HG02981 (cell line): ENCODE data around the gene COL20A1.
"Not testable (repeated sequence)": the region's sequence is repeated elsewhere in the genome, so short reads cannot be mapped to it uniquely, and the experiment has no call there.

ENCODE experiments used
- ATAC-seq: cut with Tn5 transposase; IDR thresholded peaks from one replicate; pipeline ENCODE4 v1.9.1; 2021; ENCODE audit warnings: mild to moderate bottlenecking, moderate library complexity; ENCODE audit not compliant: unreplicated experiment

Gene COL20A1

GRCh38 chr20:63292904-63293303 is at the start of gene COL20A1:
COL20A1 (plus strand) TSS chr20:63293186; CDS start chr20:63295108, 1,922 bp downstream.
- no peak for ATAC-seq

GRCh38 chr20:63243604-63244247 is 49.3 kb upstream of the COL20A1 start:
- ATAC-seq, result no peak

- ATAC-seq, result no peak
Observed at GRCh38 chr20:63244468-63244867, 48.5 kb upstream of the COL20A1 start.

GRCh38 chr20:63246490-63247288 is 46.3 kb upstream of the COL20A1 start:
- ATAC-seq, result no peak

GRCh38 chr20:63247671-63248228 is 45.2 kb upstream of the COL20A1 start:
- no peak for ATAC-seq

- no peak for ATAC-seq
Observed at GRCh38 chr20:63248835-63249591, 44.0 kb upstream of the COL20A1 start.

- ATAC-seq, result no peak
Observed at GRCh38 chr20:63249891-63250290, 43.1 kb upstream of the COL20A1 start.

GRCh38 chr20:63251350-63251749 is 41.6 kb upstream of the COL20A1 start:
- ATAC-seq, result not testable (repeated sequence)

- no peak for ATAC-seq
Observed at GRCh38 chr20:63252284-63252711, 40.7 kb upstream of the COL20A1 start.

- ATAC-seq, result no peak
Observed at GRCh38 chr20:63253065-63253437, 39.9 kb upstream of the COL20A1 start.

GRCh38 chr20:63253438-63254231 is 39.4 kb upstream of the COL20A1 start:
- ATAC-seq, result no peak

GRCh38 chr20:63254232-63254605 is 38.8 kb upstream of the COL20A1 start, which contains the start of gene NKAIN4:
NKAIN4 (minus strand) TSS chr20:63254463; CDS start chr20:63254450, 13 bp downstream.
- ATAC-seq, result no peak

- no peak for ATAC-seq
Observed at GRCh38 chr20:63254606-63255384, 38.2 kb upstream of the COL20A1 start.

GRCh38 chr20:63255931-63256704 is 36.9 kb upstream of the COL20A1 start:
- ATAC-seq, result no peak

GRCh38 chr20:63256954-63257353 is 36.0 kb upstream of the COL20A1 start:
- ATAC-seq, result no peak

GRCh38 chr20:63257629-63258028 is 35.4 kb upstream of the COL20A1 start:
- no peak for ATAC-seq

GRCh38 chr20:63258781-63259180 is 34.2 kb upstream of the COL20A1 start:
- no peak for ATAC-seq

- ATAC-seq, result no peak
Observed at GRCh38 chr20:63259734-63260460, 33.1 kb upstream of the COL20A1 start.
